Activated T-cell treated with anti-CD3 and anti-CD28 coated beads for 48 hours (primary cell): ENCODE measurements around the gene TCF3.

ENCODE experiments used
- DNase-seq: peaks from one replicate; pipeline ENCODE4 v3.0.0-alpha.2; 2020; ENCODE audit warnings: low read depth

Gene TCF3

GRCh38 chr19:1609680-1610474 is 42.5 kb downstream of the TCF3 start:
- no peak for DNase-seq

DNA sequence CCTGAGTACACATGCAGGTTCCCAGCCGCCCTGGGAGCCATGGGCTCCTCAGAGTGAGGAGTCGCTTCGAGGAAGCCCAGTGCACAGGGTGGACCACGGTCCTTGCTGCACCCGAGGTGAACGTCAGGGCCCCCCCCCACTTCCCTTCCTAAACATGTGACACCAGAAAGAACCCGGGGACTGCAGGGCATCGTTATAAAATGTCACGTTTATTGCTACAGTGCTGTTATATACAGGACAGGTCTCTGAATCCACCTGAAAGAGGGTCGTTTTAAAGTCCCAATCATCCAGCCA is 43.4 kb downstream of the TCF3 start:
- no peak for DNase-seq

GRCh38 chr19:1608359-1609102 is 43.9 kb downstream of the TCF3 start:
- DNase-seq, result no peak

DNA sequence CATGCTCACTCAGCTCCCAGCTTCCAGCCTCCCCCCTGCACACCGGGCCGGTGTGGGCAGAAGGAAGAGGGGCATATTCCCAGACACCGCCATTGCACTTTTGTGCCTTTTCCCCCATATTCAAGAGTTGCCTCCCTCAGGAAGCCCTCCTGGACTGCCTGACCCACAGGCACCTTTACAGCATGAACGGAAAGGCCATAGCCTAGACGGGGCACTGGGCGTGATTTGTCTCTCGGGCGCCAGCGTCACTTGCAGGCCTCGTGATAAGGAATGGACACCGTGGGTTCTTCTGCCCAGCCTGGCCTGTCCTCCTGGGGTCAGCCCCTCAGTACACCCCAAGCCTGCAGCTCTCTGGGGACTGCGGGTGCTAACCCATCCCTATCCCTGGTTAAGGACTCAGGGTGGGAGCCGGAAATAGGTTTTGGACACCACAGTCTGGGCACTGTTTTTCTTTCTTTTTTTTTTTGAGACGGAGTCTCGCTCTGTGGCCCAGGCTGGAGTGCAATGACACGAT is 46.2 kb downstream of the TCF3 start:
- no peak for DNase-seq

DNA sequence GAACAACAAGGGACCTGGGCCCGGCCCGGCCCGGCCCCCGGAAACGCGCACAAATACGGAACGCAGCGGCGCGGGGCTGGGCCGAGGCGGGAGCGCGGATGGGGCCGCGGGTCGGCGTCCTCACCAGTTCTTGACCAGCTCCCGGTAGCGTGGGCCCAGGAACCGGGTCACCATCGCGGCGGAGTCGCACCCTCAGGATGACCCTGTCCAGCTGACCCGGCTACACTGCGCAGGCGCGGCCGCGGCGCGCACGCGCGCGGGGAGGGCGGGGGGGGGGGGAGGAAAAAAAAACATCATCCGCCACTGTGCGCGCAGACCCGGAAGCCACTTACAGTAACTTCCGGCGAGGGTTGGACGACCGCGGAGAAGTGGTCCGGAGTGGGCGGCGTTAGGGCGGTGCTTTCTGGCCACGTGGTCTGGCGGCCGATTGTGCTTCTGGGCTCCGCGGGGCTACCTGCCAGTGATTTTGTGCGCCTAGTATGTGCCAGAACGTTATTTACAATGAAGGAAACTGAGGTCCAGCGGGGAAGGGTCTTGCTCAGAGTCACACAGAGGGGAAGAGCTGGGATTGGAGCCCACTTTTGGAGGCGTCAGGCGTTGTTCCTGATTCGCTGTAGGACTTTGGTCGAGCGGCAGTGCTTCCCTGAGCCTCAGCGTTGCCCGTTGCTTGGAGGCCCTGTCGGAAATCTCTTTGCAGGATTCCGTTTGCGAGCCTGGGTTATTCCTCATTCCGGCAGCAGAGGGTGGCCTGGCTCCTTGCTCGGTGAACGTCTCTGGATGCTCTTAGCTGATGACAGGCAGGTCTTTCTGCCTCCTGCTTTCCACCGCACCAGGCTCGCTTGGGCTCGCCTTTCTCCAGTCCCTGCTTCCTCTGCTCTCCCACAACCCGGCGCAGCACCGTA is 46.9 kb downstream of the TCF3 start, which contains the start of gene UQCR11:
UQCR11 (minus strand) TSS at position 227 of the 902 bp plus-strand sequence; CDS start at position 174, 53 bp downstream.
- DNase-seq, result peak; percentile 92

DNA sequence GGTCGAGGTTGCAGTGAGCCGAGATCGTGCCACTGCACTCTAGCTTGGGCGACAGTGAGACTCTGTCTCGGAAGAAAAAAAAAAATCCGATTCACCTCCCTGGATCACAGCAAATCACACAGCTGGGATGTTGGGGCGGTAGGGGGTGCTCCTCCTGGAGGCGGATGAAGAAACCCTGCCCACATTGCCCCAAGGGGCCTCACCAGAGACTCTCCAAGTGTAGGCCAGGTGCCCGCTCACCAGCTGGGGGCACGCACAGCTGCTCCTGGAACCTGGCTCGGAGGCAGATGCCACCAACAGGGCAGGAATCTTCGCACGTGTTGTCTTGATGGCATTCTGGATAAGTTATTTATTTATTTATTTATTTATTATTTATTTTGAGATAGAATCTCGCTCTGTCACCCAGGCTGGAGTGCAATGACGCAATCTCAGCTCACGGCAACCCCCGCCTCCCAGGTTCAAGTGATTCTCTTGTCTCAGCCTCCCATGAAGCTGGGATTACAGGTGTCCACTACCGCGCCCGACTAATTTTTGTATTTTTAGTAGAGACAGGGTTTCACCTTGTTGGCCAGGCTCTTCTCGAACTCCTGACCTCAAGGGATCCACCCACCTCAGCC is 50.2 kb downstream of the TCF3 start:
- DNase-seq, result no peak

GRCh38 chr19:1601613-1602064 is 50.8 kb downstream of the TCF3 start:
- DNase-seq, result no peak

DNA sequence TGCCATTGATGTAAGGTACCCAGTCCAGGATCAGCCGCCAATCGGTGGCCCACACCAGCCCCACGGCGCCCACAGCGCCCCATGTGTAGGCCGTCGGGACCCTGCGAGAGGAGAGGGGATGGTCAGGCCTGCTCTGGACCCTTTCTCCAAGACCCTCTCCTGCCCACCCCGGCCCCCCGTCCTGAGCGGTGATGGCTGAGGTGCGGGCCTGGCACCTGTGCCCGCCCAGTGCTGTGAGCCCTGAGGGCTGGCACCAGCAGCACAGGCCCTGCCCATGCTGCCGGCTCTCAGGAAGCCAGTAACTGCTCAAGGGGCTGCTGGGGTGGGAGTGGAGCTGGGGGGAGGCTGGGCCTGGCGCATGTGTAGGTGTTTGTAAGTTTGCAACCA is 53.0 kb downstream of the TCF3 start:
- no peak for DNase-seq

- no peak for DNase-seq
These were observed 53.5 kb downstream of the TCF3 start for GRCh38 chr19:1598777-1599459.

GRCh38 chr19:1593501-1593772 is 59.0 kb downstream of the TCF3 start:
- no peak for DNase-seq

DNA sequence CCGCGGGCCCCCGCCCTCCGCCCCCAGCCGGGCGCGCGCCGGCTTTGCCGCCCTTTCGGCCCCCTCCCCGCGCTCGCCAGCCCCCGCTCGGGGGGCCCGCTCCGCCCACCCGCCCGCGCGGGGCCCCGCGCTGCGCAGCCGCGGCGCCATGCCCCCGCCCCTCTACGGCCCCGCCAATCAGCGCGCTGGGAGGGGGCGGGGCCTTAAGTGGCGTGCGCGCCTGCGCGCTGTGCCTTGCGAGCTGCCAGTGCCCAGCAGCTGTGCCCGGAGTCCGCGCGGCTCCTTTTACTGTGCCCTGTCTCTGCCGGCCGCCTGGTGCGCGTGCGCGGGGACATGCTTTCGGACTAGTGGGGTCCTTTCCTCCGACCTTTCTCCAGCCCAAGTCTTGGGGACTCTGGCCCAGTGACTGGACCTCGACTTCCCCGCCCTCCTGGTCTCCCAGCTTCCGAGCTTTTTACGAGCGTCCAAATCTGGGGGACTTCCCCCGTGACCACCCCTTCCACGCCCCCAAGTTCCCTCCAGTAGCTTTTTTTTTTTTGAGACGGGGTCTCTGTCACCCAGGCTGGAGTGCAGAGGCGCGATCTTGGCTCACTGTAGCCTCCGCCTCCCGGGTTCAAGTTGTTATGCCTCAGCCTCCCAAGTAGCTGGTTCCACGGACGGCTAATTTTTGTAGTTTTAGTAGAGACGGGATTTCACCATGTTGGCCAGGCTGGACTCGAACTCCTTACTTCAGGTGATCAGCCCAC is 59.5 kb downstream of the TCF3 start, which contains the start of gene MBD3:
MBD3 (minus strand) TSS at position 111 of the 746 bp plus-strand sequence. CDS start 234 bp downstream, outside the sequence.
- DNase-seq, result peak; percentile 88

GRCh38 chr19:1592024-1592754 is 60.2 kb downstream of the TCF3 start:
- peak; percentile 85 for DNase-seq

DNA sequence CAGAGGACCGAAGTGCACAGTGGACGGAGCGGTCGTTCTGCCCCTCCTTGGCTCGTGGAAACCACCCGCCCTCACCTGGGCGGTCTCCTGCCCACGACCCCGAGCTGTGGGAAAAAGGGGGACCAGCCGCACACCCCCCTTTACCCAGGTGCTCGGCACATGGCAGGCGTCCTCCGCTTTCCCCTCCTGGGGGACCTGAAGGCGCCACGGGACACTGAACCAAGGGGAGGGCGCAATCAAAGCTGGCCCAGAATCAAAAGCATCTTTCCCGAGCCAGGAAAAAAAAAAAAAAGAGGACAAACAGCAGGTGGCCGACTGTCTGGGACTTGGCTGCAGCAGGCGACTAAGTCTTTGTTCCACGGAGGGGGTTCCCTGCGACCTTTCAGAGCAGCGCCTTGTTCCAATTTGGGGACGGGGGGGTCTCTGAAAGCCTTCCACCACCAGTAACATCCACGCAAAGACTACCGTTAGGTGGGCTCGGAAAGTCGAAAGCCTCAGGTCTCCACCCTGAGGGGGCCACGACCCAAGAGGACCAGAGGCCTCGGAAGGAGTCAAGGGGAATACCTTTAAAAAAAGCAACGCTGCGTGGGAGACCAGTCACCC is 60.9 kb downstream of the TCF3 start:
- no peak for DNase-seq

DNA sequence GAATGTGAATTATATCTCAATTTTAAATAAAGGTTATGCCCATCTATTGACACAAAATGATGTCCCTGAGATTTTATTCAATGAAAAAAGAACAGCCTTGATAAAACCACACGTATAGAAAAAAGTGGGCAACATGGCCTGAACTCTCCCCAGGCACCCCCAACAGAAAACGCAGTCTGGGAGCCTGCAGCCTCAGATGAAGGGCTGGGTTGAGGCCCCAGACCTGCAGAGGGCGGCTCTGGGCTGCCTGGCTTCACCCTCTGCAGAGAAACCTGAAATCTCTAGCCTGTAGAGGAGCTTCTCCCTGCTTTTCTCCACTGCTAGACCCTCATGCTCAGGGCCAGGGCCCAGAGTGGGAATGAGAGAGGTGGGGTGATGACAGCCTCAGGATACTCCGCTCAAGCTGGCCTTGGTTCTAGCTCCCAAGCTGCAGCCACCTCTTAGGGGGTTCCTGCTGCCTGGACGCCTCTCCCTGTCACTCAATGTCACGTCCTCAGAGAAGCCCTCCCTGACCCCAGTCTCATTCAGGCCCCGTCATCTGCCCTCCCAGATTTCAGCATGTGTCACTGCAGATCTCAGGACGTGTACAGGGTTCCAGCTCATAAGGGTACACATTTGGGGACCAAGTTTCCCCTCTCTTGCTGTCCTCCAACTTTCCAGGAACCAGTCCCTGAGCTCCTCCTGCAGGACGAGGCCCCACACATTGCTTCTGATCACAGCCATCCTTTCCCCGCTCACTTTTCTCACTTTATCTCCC is 61.6 kb downstream of the TCF3 start:
- DNase-seq, result peak; percentile 32

DNA sequence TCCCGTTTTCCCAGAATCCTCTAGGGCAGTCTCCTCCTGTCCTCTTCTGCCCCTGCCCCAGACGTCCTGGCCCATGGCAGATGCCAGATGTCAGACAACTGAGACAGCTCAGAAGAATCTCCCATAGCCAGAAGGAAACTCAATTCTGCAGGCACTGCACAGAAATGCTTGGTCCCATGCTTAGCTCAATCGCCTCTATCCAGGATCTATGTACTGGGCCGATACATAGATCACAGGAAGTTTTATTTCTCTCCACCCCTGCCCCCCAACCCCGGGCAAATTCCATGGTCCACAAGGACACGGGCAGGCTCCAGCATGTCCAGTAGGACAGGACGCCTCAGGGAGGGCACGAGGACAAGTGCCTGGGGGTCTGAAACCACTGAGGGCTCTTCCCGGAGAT is 64.5 kb downstream of the TCF3 start:
- DNase-seq, result no peak

- DNase-seq, result no peak
These were observed 67.2 kb downstream of the TCF3 start for GRCh38 chr19:1585243-1585580.

- no peak for DNase-seq
These were observed 67.7 kb downstream of the TCF3 start for GRCh38 chr19:1584500-1585242.

DNA sequence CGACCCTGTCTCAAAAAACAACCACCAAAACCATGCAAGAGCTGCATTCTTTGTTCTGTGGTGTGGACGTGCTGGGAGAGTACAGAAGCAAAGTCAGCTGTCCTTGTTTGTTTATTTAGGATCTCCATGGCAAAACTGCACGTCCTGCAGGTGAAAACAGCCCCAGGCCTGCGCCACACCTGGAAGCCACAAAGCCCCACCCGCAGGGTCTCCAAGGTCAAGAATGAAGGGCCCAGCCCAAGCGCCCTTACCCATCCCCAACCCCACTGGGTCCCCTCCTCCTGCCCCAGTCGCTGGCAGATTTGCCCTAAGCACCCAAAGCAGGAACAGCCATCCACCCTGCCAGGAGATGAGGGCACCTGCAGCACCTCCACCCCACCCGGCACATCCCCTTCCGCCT is 70.2 kb downstream of the TCF3 start:
- no peak for DNase-seq
